ENCODE measurements around the gene IFNL3.

DNA sequence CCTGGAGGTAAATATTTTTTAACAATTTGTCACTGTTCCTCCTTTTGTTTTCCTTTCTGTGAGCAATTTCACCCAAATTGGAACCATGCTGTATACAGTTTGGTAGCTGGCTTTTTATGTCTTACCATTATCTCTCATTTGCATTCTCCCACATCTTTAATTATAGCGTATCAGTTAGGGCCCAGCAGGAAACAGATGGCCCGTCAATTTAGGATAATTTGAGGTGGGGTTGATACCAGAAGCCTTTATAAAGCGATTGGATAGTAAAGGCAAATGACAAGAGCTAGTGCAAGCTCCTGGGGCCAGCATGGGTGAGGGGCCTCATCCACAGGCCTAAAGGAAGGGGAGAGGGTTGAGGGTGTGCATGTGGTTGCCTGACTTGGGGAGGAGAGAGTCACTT, 7.7 kb upstream of the IFNL3 start:
- TF ChIP-seq, protein P1, sequence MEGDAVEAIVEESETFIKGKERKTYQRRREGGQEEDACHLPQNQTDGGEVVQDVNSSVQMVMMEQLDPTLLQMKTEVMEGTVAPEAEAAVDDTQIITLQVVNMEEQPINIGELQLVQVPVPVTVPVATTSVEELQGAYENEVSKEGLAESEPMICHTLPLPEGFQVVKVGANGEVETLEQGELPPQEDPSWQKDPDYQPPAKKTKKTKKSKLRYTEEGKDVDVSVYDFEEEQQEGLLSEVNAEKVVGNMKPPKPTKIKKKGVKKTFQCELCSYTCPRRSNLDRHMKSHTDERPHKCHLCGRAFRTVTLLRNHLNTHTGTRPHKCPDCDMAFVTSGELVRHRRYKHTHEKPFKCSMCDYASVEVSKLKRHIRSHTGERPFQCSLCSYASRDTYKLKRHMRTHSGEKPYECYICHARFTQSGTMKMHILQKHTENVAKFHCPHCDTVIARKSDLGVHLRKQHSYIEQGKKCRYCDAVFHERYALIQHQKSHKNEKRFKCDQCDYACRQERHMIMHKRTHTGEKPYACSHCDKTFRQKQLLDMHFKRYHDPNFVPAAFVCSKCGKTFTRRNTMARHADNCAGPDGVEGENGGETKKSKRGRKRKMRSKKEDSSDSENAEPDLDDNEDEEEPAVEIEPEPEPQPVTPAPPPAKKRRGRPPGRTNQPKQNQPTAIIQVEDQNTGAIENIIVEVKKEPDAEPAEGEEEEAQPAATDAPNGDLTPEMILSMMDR (IDR thresholded peaks at IDR 0.05; ENCODE audit: low read depth, low read length, missing input control), result no peak
- no peak for TF ChIP-seq HNF4A (conservative IDR thresholded peaks at IDR 0.05)
- TF ChIP-seq YY1 (IDR thresholded peaks at IDR 0.05), result no peak
- TF ChIP-seq, protein P2, sequence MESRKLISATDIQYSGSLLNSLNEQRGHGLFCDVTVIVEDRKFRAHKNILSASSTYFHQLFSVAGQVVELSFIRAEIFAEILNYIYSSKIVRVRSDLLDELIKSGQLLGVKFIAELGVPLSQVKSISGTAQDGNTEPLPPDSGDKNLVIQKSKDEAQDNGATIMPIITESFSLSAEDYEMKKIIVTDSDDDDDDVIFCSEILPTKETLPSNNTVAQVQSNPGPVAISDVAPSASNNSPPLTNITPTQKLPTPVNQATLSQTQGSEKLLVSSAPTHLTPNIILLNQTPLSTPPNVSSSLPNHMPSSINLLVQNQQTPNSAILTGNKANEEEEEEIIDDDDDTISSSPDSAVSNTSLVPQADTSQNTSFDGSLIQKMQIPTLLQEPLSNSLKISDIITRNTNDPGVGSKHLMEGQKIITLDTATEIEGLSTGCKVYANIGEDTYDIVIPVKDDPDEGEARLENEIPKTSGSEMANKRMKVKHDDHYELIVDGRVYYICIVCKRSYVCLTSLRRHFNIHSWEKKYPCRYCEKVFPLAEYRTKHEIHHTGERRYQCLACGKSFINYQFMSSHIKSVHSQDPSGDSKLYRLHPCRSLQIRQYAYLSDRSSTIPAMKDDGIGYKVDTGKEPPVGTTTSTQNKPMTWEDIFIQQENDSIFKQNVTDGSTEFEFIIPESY (IDR thresholded peaks at IDR 0.05), result no peak
- no peak for TF ChIP-seq RAD21 (IDR thresholded peaks at IDR 0.05)
- TF ChIP-seq, protein P3, sequence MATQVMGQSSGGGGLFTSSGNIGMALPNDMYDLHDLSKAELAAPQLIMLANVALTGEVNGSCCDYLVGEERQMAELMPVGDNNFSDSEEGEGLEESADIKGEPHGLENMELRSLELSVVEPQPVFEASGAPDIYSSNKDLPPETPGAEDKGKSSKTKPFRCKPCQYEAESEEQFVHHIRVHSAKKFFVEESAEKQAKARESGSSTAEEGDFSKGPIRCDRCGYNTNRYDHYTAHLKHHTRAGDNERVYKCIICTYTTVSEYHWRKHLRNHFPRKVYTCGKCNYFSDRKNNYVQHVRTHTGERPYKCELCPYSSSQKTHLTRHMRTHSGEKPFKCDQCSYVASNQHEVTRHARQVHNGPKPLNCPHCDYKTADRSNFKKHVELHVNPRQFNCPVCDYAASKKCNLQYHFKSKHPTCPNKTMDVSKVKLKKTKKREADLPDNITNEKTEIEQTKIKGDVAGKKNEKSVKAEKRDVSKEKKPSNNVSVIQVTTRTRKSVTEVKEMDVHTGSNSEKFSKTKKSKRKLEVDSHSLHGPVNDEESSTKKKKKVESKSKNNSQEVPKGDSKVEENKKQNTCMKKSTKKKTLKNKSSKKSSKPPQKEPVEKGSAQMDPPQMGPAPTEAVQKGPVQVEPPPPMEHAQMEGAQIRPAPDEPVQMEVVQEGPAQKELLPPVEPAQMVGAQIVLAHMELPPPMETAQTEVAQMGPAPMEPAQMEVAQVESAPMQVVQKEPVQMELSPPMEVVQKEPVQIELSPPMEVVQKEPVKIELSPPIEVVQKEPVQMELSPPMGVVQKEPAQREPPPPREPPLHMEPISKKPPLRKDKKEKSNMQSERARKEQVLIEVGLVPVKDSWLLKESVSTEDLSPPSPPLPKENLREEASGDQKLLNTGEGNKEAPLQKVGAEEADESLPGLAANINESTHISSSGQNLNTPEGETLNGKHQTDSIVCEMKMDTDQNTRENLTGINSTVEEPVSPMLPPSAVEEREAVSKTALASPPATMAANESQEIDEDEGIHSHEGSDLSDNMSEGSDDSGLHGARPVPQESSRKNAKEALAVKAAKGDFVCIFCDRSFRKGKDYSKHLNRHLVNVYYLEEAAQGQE (IDR thresholded peaks at IDR 0.05), result no peak
- TF ChIP-seq, protein P4, sequence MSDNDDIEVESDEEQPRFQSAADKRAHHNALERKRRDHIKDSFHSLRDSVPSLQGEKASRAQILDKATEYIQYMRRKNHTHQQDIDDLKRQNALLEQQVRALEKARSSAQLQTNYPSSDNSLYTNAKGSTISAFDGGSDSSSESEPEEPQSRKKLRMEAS (IDR thresholded peaks at IDR 0.05), result no peak
- no peak for TF ChIP-seq TAF1 (conservative IDR thresholded peaks at IDR 0.05)
- TF ChIP-seq GABPA (IDR thresholded peaks at IDR 0.05 in 1 of 2, conservative IDR thresholded peaks at IDR 0.05 in 1 of 2), result no peak
- no peak for TF ChIP-seq RXRA (IDR thresholded peaks at IDR 0.05)
- TF ChIP-seq, protein P5, sequence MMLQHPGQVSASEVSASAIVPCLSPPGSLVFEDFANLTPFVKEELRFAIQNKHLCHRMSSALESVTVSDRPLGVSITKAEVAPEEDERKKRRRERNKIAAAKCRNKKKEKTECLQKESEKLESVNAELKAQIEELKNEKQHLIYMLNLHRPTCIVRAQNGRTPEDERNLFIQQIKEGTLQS (IDR thresholded peaks at IDR 0.05), result no peak
- no peak for TF ChIP-seq FOXA2 (IDR thresholded peaks at IDR 0.05)
